HG03378 (cell line): ENCODE results near the gene ZNF225.
"Not testable (repeated sequence)": the region's sequence is repeated elsewhere in the genome, so short reads cannot be mapped to it uniquely, and the experiment has no call there.

Source experiments
- ATAC-seq: cut with Tn5 transposase; IDR thresholded peaks from one replicate; pipeline ENCODE4 v1.9.1; 2021; ENCODE audit warnings: mild to moderate bottlenecking, moderate library complexity; ENCODE audit not compliant: unreplicated experiment

Gene ZNF225

GRCh38 chr19:44113138-44113783, at the start of gene ZNF225:
TSS of gene ZNF225 (plus strand) at chr19:44113399. CDS start at chr19:44115828, 2,429 bp downstream.
- peak; percentile 87 for ATAC-seq

GRCh38 chr19:44066305-44066704, 46.9 kb upstream of the ZNF225 start:
- no peak for ATAC-seq

GRCh38 chr19:44069415-44069814, 43.8 kb upstream of the ZNF225 start:
- no peak for ATAC-seq

- ATAC-seq: peak; percentile 87
Measured at GRCh38 chr19:44071824-44072542, 41.2 kb upstream of the ZNF225 start, which contains the start of gene ZNF284. TSS of gene ZNF284 (plus strand) at chr19:44072159. CDS start at chr19:44076390, 4,231 bp downstream.

GRCh38 chr19:44072543-44073401, 40.4 kb upstream of the ZNF225 start:
- ATAC-seq: no peak

- ATAC-seq: no peak
Measured at GRCh38 chr19:44076325-44076724, 36.9 kb upstream of the ZNF225 start.

- ATAC-seq: no peak
Measured at GRCh38 chr19:44092108-44092507, 21.1 kb upstream of the ZNF225 start.

GRCh38 chr19:44093931-44094765, 19.1 kb upstream of the ZNF225 start, which contains the start of gene ZNF224:
TSS of gene ZNF224 (plus strand) at chr19:44094361. CDS start at chr19:44097874, 3,513 bp downstream.
- peak; percentile 72 for ATAC-seq

GRCh38 chr19:44107751-44108150, 5.4 kb upstream of the ZNF225 start:
- no peak for ATAC-seq

- ATAC-seq: no peak
Measured at GRCh38 chr19:44109458-44109857, 3.7 kb upstream of the ZNF225 start.

- ATAC-seq: no peak
Measured at GRCh38 chr19:44111910-44112463, 1.2 kb upstream of the ZNF225 start.

- ATAC-seq: no peak
Measured at GRCh38 chr19:44112802-44113137, 429 bp upstream of the ZNF225 start.

GRCh38 chr19:44113784-44114390, 688 bp downstream of the ZNF225 start:
- no peak for ATAC-seq

- not testable (repeated sequence) for ATAC-seq
Measured at GRCh38 chr19:44121162-44121561, 8.0 kb downstream of the ZNF225 start.

GRCh38 chr19:44131955-44132354, 18.8 kb downstream of the ZNF225 start:
- ATAC-seq: no peak

- ATAC-seq: no peak
Measured at GRCh38 chr19:44141191-44142058, 28.2 kb downstream of the ZNF225 start, which contains the start of gene ZNF234. TSS of gene ZNF234 (plus strand) at chr19:44141554. CDS start at chr19:44144633, 3,079 bp downstream.

GRCh38 chr19:44142059-44142433, 28.8 kb downstream of the ZNF225 start:
- no peak for ATAC-seq

GRCh38 chr19:44149776-44150175, 36.6 kb downstream of the ZNF225 start:
- no peak for ATAC-seq

- no peak for ATAC-seq
Measured at GRCh38 chr19:44151491-44151890, 38.3 kb downstream of the ZNF225 start.
